ENCODE measurements around the gene ANKMY2. TPM values are rescaled to one million over a fixed set of nuclear protein-coding genes. Genes with fewer than 3 reads are reported as not detected.

ANKMY2 gene
- total RNA-seq, 1 donor from 2014 or later, result 13.8 TPM

DNA sequence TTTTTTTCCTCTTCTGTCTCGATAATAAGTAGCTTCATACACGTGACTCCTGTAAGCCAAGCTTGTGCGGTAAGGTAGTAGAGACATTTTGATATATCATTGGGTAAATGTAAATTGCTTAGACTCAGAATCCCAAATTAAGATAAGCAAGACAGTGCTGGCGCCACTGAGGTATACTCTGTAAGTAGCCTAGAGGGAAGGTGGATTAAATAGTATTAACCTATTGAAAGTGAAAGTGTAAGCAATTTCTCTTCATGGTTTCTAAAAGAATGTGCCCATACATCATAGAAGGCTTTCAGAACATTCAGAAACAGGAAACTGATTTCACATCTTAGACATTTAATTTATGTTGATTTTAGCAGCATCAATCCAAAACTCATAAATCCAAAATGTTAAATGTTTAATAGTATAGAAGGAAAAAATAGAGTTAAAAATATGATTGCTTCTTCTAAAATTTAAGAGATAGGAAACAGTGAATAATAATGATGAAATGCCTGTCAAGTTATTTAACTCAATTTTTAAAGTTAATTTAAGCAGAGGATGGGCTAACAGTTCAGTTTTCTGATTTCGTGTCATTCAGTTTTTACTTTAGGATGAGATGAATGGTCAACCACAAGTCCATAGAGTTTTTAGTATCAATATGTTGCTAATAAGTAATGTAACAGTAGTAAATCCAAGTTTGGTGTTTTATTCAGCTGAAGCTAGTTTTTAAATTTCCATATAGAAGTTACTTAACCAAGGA lies 82.1 kb downstream of the ANKMY2 start:
- Histone ChIP-seq H3K4me1 (no peaks in the 10 kb centered on the region), H3K27ac (no peak overlapping the region), H3K36me3 (no peaks in the 10 kb centered on the region), H3K9me3 (no peaks in the 10 kb centered on the region), H3K4me3 (no peak overlapping the region), H3K27me3 (no peaks in the 10 kb centered on the region)
- no peak for DNase-seq (ENCODE audit: extremely low spot score in 2 of 2)
- intact Hi-C loops (cut with DNase I), result loop anchor here (10.0 kb wide), 1 partner anchor 489 kb away; no protein-coding TSS in a partner anchor
- TF ChIP-seq POLR2AphosphoS5 (IDR thresholded peaks at IDR 0.05; ENCODE audit: insufficient read depth in 1 of 2, low read depth in 1 of 2), result no peak
- TF ChIP-seq, protein P1, sequence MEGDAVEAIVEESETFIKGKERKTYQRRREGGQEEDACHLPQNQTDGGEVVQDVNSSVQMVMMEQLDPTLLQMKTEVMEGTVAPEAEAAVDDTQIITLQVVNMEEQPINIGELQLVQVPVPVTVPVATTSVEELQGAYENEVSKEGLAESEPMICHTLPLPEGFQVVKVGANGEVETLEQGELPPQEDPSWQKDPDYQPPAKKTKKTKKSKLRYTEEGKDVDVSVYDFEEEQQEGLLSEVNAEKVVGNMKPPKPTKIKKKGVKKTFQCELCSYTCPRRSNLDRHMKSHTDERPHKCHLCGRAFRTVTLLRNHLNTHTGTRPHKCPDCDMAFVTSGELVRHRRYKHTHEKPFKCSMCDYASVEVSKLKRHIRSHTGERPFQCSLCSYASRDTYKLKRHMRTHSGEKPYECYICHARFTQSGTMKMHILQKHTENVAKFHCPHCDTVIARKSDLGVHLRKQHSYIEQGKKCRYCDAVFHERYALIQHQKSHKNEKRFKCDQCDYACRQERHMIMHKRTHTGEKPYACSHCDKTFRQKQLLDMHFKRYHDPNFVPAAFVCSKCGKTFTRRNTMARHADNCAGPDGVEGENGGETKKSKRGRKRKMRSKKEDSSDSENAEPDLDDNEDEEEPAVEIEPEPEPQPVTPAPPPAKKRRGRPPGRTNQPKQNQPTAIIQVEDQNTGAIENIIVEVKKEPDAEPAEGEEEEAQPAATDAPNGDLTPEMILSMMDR (IDR thresholded peaks at IDR 0.05), result no peak
- no peak for TF ChIP-seq POLR2A (IDR thresholded peaks at IDR 0.05)

DNA sequence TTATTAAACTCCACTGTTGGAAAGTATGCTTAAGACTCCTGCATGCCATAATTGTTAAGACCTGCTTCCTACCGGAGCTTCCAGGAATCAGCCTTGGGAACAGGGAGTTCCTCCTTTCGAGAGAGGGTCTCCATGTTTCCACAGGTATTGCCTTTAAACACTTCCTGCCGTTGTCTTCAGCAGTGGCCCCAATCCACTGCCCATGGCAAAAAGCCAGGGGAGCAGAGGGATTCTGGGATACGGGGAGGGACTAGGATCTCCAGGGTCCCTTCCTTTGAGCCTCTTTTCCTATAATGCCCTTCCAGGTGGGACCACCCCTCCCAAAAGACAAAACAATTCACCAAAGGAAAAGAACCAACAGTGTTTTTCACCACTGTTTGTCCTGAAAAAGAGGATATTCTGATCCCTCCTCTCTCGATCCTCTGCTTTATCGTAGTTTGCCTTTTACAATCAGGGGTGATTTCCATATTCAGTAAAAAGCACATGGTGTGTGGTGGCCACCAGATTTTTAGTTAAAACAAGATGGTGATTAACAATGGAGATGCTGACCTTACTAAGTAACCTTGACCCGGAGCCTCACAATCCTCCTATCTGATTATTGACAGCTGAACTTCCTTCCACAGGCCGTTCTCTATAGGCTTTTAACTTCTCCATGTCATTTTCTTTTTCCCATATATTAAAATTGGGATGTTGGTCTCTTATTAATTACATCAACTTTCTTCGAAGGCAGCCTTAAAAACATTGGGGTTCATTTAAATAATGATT lies 82.9 kb downstream of the ANKMY2 start:
- intact Hi-C loops (cut with DNase I), result loop anchor here (10.0 kb wide), 1 partner anchor 488 kb away; no protein-coding TSS in a partner anchor
- no peak overlapping the region for H3K27ac ChIP-seq
- no peaks in the 10 kb centered on the region for H3K4me1 ChIP-seq
- DNase-seq (ENCODE audit: extremely low spot score in 2 of 2), result no peak
- no peaks in the 10 kb centered on the region for H3K9me3 ChIP-seq
- no peaks in the 10 kb centered on the region for H3K27me3 ChIP-seq
- no peak overlapping the region for H3K4me3 ChIP-seq
- no peak for TF ChIP-seq POLR2A (IDR thresholded peaks at IDR 0.05)
- TF ChIP-seq POLR2AphosphoS5 (IDR thresholded peaks at IDR 0.05; ENCODE audit: insufficient read depth in 1 of 2, low read depth in 1 of 2), result no peak
- TF ChIP-seq, protein P1 (IDR thresholded peaks at IDR 0.05), result no peak
- H3K36me3 ChIP-seq, result no peaks in the 10 kb centered on the region

- TF ChIP-seq POLR2A (IDR thresholded peaks at IDR 0.05) (no peak), POLR2AphosphoS5 (IDR thresholded peaks at IDR 0.05; ENCODE audit: insufficient read depth in 1 of 2, low read depth in 1 of 2) (no peak)
- TF ChIP-seq, protein P1 (IDR thresholded peaks at IDR 0.05), result no peak
- Histone ChIP-seq H3K27ac (no peak overlapping the region), H3K36me3 (no peaks in the 10 kb centered on the region), H3K27me3 (no peaks in the 10 kb centered on the region), H3K4me1 (no peaks in the 10 kb centered on the region), H3K4me3 (no peak overlapping the region), H3K9me3 (no peaks in the 10 kb centered on the region)
- intact Hi-C loops (cut with DNase I), result loop anchor here (10.0 kb wide), 1 partner anchor 487 kb away; no protein-coding TSS in a partner anchor
- no peak for DNase-seq (ENCODE audit: extremely low spot score in 2 of 2)
Measured at GRCh38 chr7:16561943-16562342, 83.6 kb downstream of the ANKMY2 start.

- Histone ChIP-seq H3K9me3 (no peaks in the 10 kb centered on the region), H3K27me3 (no peaks in the 10 kb centered on the region), H3K27ac (no peak overlapping the region), H3K4me1 (no peaks in the 10 kb centered on the region), H3K36me3 (no peaks in the 10 kb centered on the region), H3K4me3 (no peak overlapping the region)
- intact Hi-C loops (cut with DNase I), result loop anchor here (10.0 kb wide), 1 partner anchor 485 kb away; no protein-coding TSS in a partner anchor
- DNase-seq (ENCODE audit: extremely low spot score in 2 of 2), result no peak
- TF ChIP-seq POLR2A (IDR thresholded peaks at IDR 0.05), result no peak
Measured at GRCh38 chr7:16559497-16560179, 85.9 kb downstream of the ANKMY2 start.

GRCh38 chr7:16558761-16559302 lies 86.7 kb downstream of the ANKMY2 start:
- no peaks in the 10 kb centered on the region for H3K27me3 ChIP-seq
- no peaks in the 10 kb centered on the region for H3K36me3 ChIP-seq
- H3K27ac ChIP-seq, result no peak overlapping the region
- no peaks in the 10 kb centered on the region for H3K4me1 ChIP-seq
- TF ChIP-seq POLR2AphosphoS5 (IDR thresholded peaks at IDR 0.05; ENCODE audit: insufficient read depth in 1 of 2, low read depth in 1 of 2) (no peak), POLR2A (IDR thresholded peaks at IDR 0.05) (no peak)
- TF ChIP-seq, protein P1 (IDR thresholded peaks at IDR 0.05), result no peak
- intact Hi-C loops (cut with DNase I), result no loop called here
- no peak overlapping the region for H3K4me3 ChIP-seq
- no peak for DNase-seq (ENCODE audit: extremely low spot score in 2 of 2)
- H3K9me3 ChIP-seq, result no peaks in the 10 kb centered on the region

All from vagina (tissue), 2 donors.